Lung (tissue), 12 donors: Measurements from ENCODE around the gene CLEC17A. TPM values are rescaled to one million over a fixed set of nuclear protein-coding genes. Genes with fewer than 3 reads are reported as not detected.

ENCODE experiments used
- ATAC-seq: fragments of 200-7000 bp; cut with Tn5 transposase; one replicate; pipeline ENCODE4 v1.9.1; 2020; ENCODE audit warnings: moderate number of reproducible peaks; ENCODE audit not compliant: insufficient read depth, low FRiP score
- DNase-seq, 3 donors: peaks; one replicate each; pipeline ENCODE4 v3.0.0-alpha.2; 2013 to 2017
- H3K27ac ChIP-seq, 2 donors: one replicate each; pipeline ENCODE4 v1.5.1; 2013; ENCODE audit warnings: mild to moderate bottlenecking in 2 of 2, moderate library complexity in 2 of 2, control low read depth in 1 of 2, inconsistent platforms in 1 of 2, low read depth in 1 of 2, low read length in 1 of 2
- H3K27me3 ChIP-seq, 3 donors: one replicate each; pipeline ENCODE4 v1.5.1; 2013; ENCODE audit warnings: low read length in 2 of 3; ENCODE audit not compliant: control insufficient read depth in 3 of 3, insufficient read depth in 3 of 3
- H3K36me3 ChIP-seq, 4 donors: one replicate each; pipeline ENCODE4 v1.5.1; 2013; ENCODE audit warnings: low read length in 4 of 4, mild to moderate bottlenecking in 1 of 4, moderate library complexity in 1 of 4; ENCODE audit not compliant: control insufficient read depth in 4 of 4, insufficient read depth in 4 of 4
- H3K4me1 ChIP-seq, 5 donors: one replicate each; pipeline ENCODE4 v1.5.1; 2013; ENCODE audit warnings: low read length in 5 of 5, mild to moderate bottlenecking in 2 of 5, moderate library complexity in 1 of 5; ENCODE audit not compliant: control insufficient read depth in 5 of 5, insufficient read depth in 5 of 5
- H3K4me3 ChIP-seq: one replicate; pipeline ENCODE4 v1.5.1; 2013; ENCODE audit warnings: mild to moderate bottlenecking, control low read depth, moderate library complexity
- H3K9ac ChIP-seq, 2 donors: one replicate each; pipeline ENCODE4 v1.5.1; 2013; ENCODE audit warnings: low read length in 2 of 2, control low read depth in 1 of 2; ENCODE audit not compliant: insufficient read depth in 1 of 2
- H3K9me3 ChIP-seq, 4 donors: one replicate each; pipeline ENCODE4 v1.5.1; 2013; ENCODE audit warnings: low read length in 3 of 4, mild to moderate bottlenecking in 1 of 4, moderate library complexity in 1 of 4; ENCODE audit not compliant: control insufficient read depth in 4 of 4, insufficient read depth in 3 of 4
- CTCF ChIP-seq: IDR thresholded peaks from 2 replicates; pipeline ENCODE4 v1.5.1; 2012; ENCODE audit warnings: mild to moderate bottlenecking; ENCODE audit errors: control extremely low read depth, extremely low read depth
- WGBS, 2 donors: extraction: QIAGEN DNeasy Blood & Tissue Kit; methylation state at CpG; one replicate each; pipeline ENCODE4 v1.1.7; 2013; 5-methylcytosine and 5-hydroxymethylcytosine counted together
- polyA plus RNA-seq, 2 donors: library from polyadenylated mRNA; stranded (reverse); fragments of 200-250 nt; gene quantifications; one replicate each; pipeline ENCODE4 v1.2.1, GENCODE V29; 2013
- total RNA-seq, 2 donors: library from RNA; depleted of rRNA in 1 of 2; stranded (reverse); fragments of >200 nt in 1 of 2; gene quantifications; one replicate each; pipeline ENCODE4 v1.2.1, GENCODE V29; 2014 to 2021
- donor health status: control.
- donor health status: control.
- donor health status: Bipolar disorder and iron deficiency.
- donor health status: healthy.
- donor health status: DM: yes; HTN: yes; CAD: no.

CLEC17A gene
- total and polyA plus RNA-seq, 4 donors, result 0.08 to 2.3 (median 0.32) TPM

DNA sequence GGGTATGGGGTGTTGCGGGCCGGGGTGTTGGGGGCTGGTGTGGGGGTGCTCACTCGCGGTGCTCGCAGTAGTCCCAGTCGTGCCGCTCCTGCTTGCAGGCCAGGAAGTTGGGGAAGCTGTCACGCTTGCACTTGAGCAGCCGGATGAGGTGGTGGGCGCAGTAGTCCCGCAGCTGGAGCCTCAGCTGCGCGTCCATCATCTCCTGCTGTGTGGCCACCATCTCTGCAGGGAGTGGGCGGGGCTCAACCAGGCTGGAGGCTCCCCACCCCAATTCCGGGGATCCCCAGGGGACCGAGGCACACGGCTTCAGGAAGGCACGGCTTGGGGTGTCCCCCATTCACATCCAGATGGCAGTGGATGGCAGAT is 16.2 kb upstream of the CLEC17A start:
- no peaks in the 10 kb centered on the region for H3K9me3 ChIP-seq
- no peak for ATAC-seq
- H3K9ac ChIP-seq, result no peak overlapping the region
- H3K27me3 ChIP-seq, result no peaks in the 10 kb centered on the region
- 69 to 81% methylated on average over 18 of the region's 18 CpGs for WGBS, 2 donors
- peaks cover 0 to 9% (median 3%) of the 10 kb centered on the region in 5 donors for H3K4me1 ChIP-seq
- H3K4me3 ChIP-seq, result no peak overlapping the region
- no peak for DNase-seq
- no peak for TF ChIP-seq CTCF
- H3K36me3 ChIP-seq, result peaks cover 0 to 33% (median 4%) of the 10 kb centered on the region in 4 donors
- no peak overlapping the region for H3K27ac ChIP-seq

DNA sequence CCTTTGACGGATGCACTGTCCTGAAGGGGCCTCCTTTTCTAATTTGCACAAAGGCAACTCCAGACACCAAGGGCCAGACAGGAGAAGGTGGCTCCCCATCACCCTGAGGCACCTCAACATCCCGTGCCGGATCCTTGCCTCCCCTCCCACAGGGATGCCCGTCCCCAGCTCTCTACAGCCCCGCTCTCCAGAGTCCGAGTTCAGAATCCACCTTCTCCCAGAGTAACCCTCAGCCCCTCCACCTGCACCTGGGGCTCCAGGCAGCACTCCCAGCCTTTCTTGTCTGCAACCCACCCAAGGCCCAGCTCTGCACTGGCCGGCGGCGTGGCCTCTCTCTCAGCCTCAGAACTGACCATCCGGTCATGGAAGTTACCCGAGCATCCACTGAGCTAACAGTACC is 15.8 kb upstream of the CLEC17A start:
- peaks cover 0 to 9% (median 3%) of the 10 kb centered on the region in 5 donors for H3K4me1 ChIP-seq
- H3K27me3 ChIP-seq, result no peaks in the 10 kb centered on the region
- H3K9ac ChIP-seq, result no peak overlapping the region
- no peak for DNase-seq
- WGBS, 2 donors, result 87 to 93% methylated on average over 11 of the region's 11 CpGs
- no peak for TF ChIP-seq CTCF
- ATAC-seq, result no peak
- H3K9me3 ChIP-seq, result no peaks in the 10 kb centered on the region
- peaks cover 0 to 33% (median 4%) of the 10 kb centered on the region in 4 donors for H3K36me3 ChIP-seq
- H3K4me3 ChIP-seq, result no peak overlapping the region
- H3K27ac ChIP-seq, result no peak overlapping the region

DNA sequence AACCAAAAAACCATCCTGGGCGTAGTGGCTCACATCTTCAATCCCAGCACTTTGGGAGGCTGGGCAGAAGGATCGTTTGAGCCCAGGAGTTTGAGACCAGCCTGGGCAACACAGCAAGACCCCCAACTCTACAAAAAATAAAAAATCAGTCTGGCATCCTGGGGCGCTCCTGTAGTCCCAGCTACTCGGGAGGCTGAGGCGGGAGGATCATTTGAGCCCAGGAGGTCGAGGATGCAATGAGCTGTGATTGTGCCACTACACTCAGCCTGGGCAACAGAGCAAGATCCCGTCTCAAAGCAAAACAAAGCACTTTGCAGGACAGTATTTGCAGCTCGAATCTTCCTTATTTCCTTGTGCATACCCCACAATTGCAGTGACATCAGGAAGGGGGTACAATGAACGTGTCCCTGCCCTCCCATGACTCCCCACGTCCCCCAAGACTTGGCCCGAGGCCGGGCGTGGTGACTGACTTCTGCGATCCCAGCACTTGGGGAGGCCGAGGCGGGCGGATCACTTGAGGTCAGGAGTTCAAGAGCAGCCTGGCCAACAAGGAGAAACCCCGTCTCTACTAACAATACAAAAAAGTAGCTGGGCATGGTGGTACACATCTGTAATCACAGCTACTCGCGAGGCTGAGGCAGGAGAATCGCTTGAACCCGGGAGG is 11.9 kb upstream of the CLEC17A start:
- Histone ChIP-seq H3K9me3 (no peaks in the 10 kb centered on the region), H3K4me3 (peak overlapping the region; percentile 94), H3K36me3 (peaks cover 0 to 13% (median 3%) of the 10 kb centered on the region in 4 donors), H3K4me1 (peaks cover 0 to 9% (median 3%) of the 10 kb centered on the region in 5 donors), H3K9ac (peak overlapping the region; percentile 30 to 56), H3K27ac (peak overlapping the region in 1 of 2 donors; percentile 62), H3K27me3 (no peaks in the 10 kb centered on the region)
- ATAC-seq (no peak), DNase-seq (no peak)
- WGBS, 2 donors, result 46 to 51% methylated on average over 22 of the region's 22 CpGs
- TF ChIP-seq CTCF, result no peak
